Measurements from ENCODE around the gene LY9.
"Not testable (repeated sequence)": the region's sequence is repeated elsewhere in the genome, so short reads cannot be mapped to it uniquely, and the experiment has no call there.

LY9 gene

DNA sequence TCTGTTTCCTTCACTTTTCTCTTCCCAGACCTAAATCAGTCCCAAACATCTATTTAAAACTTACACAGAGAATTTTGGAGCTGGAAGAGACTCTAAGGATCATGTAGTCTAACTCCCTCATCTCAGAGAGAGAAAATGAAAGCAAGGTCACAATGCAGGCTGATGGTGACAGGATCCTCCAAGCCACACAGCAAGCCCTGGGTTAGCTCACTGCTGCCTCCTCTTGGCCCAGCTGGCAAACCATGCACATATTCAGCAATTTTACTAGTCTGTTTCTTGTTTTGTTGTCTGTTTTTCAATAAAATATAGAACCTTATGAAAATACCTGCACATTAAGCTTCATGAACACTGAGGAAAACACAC is 27.7 kb upstream of the LY9 start:
- peak; percentile 81 for DNase-seq (ENCODE audit: low read depth, low spot score)
- H3K4me3 ChIP-seq (ENCODE audit: low read length): peak overlapping the region; percentile 22

DNA sequence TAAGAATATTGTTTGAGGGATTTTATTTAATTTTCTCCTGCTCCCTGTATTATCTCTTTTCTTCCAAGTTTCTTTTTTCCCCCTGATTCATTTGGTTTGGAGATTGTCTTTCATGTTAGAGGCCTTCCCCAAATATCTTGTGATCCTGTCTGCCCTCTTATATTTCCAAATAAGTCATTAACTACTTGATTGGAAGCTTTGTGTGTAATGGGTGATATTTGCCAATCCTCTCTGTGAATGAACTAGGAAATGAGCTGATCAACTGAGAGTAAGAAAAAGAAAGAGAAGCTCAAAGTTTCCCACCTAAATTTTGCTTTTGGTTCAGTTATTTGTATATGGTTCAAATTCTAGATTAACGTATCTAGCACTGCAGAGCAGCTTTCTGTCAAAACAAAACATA is 23.6 kb upstream of the LY9 start:
- H3K4me3 ChIP-seq (ENCODE audit: low read length): no peak overlapping the region
- DNase-seq (ENCODE audit: low read depth, low spot score): no peak

DNA sequence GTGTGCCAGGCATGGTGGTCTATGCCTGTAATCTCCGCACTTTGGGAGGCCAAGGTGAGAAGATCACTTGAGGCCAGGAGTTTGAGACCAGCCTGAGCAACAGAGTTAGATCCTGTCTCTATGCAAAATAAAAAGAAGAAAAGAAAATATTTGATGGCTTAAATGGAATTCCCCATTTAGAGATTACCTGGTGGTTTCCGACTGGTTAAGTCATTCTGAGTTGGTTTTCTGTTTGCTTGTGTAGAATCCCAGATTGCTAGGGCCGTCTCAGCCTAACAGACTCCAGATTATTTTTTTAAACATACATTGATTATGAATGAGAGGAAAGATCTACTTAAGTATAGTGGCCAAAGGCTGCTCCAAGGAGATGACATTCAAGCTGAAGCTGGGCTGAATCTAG is 22.9 kb upstream of the LY9 start:
- no peak overlapping the region for H3K4me3 ChIP-seq (ENCODE audit: low read length)
- no peak for DNase-seq (ENCODE audit: low read depth, low spot score)

DNA sequence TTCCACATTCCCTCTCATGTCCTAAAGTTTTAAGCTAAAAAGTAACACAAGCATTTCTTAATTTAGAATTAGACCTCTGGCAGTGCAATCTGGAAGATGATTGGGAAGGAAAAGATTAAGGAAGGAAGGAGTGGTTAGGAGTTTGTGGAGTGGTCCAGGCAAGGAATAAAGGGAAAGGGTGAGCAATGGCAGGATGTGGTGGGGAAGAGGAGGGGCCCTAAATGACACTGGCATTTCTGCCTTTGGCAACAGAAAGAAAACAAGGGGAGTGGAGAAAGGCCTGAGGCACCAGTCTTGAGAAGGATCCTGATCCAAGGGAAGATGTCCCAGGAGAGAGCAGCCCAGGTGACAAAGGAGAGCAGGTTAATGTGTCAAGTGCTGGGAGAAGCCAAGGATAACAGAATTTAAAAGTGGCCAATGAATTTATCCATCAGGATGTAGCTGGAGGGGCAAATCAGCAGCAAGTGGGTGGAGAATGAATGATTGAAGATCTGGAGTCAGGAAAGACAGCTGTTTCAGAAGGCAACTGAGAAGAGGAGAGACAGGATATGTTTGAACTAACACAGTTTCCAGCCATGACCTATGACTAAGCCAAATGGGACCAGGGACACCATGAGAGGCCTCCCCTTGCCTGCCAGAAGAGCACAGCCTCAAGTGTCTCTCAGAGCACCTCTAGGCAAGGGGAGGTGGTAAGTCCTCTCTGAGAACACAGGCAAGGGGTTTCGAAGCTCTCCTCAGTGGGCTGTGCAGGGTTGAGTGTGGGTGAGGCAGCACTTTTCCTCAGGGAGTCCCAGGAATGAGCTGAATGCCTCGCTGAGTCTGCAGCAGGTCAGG is 20.9 kb upstream of the LY9 start:
- DNase-seq (ENCODE audit: low read depth, low spot score): no peak
- no peak overlapping the region for H3K4me3 ChIP-seq (ENCODE audit: low read length)

DNA sequence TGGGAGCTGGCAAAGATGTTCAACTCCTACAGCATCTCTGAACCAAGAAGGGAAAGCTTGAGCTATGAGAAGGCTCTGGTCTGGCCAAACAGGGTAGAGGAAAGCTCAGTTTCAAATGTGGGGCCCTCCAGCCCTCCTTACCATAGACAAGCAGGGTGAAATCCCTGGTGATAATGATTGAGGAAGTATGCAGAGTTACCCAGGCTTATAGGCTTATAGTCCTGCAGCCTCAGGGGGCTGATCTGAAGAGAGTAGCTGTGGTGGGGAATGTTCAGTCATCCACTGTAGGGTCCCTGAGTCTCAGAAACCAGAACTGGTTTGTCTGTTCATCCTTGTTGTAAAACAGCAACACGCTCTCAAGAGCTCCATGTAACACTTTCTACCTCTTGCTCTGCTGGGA is 19.8 kb upstream of the LY9 start:
- no peak for DNase-seq (ENCODE audit: low read depth, low spot score)
- H3K4me3 ChIP-seq (ENCODE audit: low read length): no peak overlapping the region

DNA sequence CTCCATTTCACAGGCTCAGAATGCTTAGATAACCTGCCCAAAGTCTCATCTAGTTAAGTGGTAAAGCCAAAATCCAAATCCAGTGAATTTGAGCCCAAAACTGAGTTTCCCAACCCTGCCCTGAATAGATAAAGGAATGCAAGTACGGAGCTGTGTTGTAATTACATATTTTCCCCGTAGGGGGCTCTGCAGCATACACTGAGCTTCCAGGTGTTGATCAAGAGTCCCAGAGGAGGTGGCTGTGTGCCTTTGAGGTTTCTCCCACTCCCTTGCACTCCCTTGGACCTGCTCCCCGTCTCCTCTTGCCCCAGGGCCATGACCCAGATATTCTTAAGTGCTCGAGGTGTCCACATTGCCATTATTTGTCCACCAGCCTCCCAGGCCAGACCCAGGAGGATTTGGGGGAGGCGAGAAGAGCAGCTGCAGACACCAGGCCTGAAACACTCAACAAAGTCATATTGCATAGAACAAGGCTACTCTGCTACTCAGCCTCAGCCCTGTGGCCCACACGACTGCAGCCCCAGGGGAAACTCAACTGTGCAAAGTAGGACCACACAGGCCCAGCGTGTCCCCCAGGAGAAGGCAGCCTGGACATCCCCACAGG is 18.4 kb upstream of the LY9 start:
- DNase-seq (ENCODE audit: low read depth, low spot score): peak; percentile 69

DNA sequence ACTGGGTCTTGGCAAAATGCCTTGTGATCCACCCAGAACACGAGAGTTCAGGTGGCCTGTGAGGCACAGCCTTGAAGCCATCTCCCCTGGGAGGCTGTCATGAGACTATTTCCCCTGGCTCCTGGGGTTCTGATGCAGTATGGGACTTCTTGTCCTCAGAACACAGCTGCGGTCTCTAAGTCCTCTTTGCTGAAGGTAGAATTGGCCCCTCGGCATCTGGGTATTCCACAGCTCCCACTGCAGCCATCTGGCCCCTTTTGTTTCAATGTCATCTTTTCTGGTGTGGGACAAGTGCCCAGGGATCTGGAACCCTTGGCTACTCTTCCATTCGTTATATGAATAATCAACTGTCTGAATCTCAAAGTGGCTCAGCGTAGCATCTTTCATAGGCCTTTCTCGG is 17.0 kb upstream of the LY9 start:
- DNase-seq (ENCODE audit: low read depth, low spot score): no peak
- no peak overlapping the region for H3K4me3 ChIP-seq (ENCODE audit: low read length)

More for the DNA sequence above, 18.4 kb upstream of the LY9 start:
- no peak overlapping the region for H3K4me3 ChIP-seq (ENCODE audit: low read length)

DNA sequence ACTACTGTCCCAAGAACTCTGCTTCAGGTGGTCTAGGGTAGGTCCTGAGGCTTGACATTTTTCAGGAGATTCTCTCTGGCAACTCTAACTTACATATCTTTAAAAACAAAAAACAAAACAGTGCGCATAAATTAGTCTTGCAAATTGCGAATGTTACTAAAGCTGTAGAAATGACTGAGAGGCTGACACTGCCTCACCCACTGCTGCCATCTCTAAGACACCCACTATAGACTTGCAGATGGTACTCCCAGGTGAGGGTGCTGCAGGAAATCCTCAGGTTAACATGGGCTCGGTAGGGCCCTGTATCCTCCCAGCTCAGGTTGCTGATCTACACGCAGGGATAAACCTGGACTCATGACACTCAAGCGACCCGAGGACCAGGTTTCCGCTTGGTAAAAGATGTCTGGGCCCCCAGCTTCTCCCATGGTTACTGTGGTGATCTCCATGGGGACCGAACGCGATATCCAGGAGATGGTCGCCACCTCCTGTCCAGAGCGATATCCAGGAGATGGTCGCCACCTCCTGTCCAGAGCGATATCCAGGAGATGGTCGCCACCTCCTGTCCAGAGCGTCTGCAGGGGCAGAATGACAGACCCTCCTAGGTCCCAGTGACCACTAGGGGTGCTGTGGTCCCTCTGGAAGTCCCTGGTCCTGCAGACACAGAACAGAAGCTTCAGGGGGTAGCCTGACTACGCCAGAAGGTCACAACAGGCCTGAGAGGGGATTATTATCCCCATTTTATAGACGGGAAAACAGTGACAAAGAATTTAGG is 16.2 kb upstream of the LY9 start:
- DNase-seq (ENCODE audit: low read depth, low spot score): no peak

DNA sequence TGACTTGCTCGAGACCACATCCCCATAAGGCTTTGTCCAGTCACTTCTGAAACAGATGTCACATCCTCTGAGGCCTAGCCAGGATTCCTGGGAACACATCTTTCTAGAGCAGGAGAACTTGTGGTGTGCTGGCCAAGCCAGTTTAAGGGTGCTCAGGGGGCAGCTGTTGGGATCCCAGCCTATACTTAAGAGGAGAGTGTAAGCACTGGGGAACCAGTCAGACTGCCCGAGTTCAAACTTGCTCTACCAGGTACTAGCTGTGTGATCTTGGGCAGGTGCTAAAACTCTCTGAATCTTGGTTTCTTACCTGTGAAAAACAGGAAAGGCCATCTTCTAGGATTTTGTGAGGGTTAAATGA is 15.6 kb upstream of the LY9 start:
- no peak overlapping the region for H3K4me3 ChIP-seq (ENCODE audit: low read length)
- DNase-seq (ENCODE audit: low read depth, low spot score): no peak

More for the DNA sequence above, 16.2 kb upstream of the LY9 start:
- no peak overlapping the region for H3K4me3 ChIP-seq (ENCODE audit: low read length)

DNA sequence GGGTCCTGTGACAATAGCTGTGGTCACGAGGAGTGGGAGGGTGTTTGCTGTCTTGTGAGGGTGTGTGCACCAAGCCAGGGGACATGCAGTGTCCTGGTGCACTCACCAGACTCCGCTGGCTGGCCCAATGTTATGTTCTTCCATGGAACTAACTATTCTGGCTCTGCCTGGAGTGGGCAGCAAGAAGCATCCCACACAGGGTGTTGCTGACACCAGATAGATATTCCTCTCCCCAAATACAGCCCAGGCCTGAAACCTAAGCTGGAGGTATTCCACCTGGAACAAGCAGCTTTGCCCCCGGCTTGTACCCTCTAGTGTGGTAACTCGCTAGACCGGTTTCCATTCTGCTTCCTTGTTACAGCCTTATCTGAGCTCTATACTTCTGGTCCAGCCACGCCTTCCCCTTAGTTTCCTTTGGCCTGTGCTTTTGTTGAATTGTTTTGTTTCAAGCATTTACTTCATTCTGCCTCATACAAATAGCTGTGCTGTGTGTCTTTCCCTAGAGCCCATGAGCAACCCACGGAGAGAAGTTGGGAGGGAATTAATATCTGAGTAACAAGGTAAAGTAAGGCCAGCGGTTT is 14.7 kb upstream of the LY9 start:
- H3K4me3 ChIP-seq (ENCODE audit: low read length): no peak overlapping the region
- DNase-seq (ENCODE audit: low read depth, low spot score): no peak

DNA sequence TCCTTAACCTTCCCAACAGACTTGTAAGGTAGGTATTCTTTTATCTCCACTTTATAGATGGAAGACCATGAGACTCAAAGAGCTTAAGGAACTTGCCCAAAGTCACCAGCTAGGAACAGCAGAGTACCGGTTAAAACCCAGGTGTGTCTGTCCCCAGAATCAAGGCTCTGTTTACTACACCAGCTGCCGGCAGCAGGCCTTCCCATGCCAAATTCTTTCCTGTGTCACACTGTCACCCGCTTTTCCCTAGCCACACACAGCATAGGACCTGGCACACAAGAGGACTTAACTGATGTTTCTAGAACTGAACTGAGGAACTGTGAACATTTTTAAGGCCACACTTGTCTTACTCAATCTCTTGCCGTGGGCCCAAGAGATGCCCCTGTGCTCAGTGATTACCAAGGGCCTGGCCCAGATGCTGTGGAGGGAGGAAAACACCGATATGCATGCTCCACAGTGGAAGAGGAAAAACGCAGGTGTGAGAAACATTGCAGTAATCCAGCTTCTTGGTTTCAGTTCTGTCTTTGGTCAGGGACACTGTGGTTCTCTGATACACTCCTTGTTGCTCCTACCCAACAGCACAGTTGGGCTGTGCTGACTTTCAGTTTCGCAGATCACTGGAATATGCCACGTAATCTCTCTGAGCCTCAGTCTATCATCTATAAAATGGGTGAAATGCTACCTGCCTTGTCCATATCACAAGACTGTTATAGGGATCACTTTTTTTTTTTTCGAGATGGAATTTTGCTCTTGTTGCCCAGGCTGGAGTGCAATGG is 13.9 kb upstream of the LY9 start:
- H3K4me3 ChIP-seq (ENCODE audit: low read length): no peak overlapping the region
- DNase-seq (ENCODE audit: low read depth, low spot score): no peak

DNA sequence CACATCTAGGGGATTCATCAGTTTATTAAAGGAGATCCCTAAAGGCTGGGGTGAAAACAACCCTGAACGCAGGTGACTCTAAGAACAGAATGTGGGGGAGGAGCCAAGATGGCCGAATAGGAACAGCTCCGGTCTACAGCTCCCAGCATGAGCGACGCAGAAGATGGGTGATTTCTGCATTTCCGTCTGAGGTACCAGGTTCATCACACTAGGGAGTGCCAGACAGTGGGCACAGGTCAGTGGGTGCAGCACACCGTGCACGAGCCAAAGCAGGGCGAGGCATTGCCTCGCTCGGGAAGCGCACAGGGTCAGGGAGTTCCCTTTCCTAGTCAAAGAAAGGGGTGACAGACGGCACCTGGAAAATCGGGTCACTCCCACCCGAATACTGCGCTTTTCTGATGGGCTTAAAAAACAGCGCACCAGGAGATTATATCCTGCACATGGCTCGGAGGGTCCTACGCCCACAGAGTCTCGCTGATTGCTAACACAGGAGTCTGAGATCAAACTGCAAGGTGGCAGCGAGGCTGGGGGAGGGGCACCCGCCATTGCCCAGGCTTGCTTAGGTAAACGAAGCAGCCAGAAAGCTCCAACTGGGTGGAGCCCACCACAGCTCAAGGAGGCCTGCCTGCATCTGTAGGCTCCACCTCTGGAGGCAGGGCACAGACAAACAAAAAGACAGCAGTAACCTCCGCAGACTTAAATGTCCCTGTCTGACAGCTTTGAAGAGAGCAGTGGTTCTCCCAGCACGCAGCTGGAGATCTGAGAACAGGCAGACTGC is 12.8 kb upstream of the LY9 start:
- not testable (repeated sequence) for H3K4me3 ChIP-seq (ENCODE audit: low read length); DNase-seq (ENCODE audit: low read depth, low spot score)

DNA sequence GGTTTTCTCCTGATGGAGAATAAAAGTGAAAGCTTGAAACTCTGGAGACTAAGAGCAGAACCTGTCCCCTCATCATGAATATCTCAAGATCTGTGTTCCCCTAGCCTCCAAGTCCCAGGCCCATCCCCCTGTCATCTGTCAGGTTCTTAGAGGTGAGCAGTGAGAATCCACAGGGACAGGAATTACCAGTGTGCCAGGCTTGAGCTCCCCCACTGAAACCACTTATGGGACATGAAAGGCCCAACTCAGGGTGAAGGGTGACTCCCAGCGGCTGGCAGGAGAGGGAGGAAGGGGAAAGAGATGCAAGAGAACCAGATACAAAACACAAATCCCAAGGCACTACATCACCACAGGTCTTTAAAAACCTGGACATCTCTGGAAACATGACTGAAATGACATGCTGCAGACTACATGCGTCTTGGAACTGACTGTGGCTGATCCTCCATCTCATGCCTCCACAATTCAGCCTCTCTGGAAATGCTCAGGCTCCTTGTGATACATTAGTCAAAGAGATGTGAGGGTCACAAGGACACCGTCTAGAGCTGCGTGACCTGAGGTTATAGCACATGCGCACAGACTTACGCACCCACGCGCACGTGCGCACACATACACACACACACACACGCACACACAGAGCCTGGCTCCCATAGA is 6.8 kb upstream of the LY9 start:
- DNase-seq (ENCODE audit: low read depth, low spot score): no peak
- H3K4me3 ChIP-seq (ENCODE audit: low read length): no peak overlapping the region

DNA sequence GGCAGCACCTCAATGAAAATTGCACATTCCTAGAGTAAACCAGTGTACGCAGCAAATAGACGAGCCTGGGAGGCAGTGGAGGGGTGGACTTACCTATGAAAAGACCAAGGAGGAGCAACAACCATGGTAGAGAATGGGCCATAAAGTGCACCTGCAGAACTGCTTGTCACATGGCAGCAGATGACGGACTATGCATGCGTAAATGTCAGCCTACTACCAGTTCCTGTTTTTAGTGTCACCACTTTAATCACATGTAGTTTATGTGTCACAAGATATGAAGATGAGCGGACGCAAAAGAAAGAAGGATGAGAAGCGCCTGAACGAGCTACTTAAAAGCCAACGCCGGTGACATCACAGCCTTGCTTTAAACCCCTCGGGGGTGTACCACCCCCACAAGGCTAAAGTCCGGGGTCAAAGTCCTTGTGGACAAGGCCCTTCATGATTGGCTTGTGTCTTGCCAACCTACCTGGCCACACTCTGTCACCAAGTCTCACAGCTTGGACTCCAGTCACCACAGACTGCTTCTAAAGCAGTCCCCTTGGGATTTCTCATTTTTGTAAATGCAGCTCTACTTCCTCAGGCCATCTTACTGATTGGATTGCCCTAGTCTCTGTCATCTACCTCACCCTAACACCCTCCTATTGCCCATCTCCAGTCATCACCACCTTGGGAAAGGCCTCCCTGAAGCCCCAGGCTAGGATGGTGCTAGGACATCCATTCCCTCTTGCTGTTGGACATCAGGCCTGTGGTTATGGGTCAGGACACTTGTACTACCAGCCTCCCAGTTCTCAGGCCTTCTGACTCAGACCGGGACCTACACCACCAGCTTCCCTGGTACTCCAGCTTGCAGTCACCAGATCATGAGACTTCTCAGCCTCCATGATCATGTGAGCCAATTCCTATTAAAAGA is 6.0 kb upstream of the LY9 start:
- H3K4me3 ChIP-seq (ENCODE audit: low read length): no peak overlapping the region
- no peak for DNase-seq (ENCODE audit: low read depth, low spot score)

DNA sequence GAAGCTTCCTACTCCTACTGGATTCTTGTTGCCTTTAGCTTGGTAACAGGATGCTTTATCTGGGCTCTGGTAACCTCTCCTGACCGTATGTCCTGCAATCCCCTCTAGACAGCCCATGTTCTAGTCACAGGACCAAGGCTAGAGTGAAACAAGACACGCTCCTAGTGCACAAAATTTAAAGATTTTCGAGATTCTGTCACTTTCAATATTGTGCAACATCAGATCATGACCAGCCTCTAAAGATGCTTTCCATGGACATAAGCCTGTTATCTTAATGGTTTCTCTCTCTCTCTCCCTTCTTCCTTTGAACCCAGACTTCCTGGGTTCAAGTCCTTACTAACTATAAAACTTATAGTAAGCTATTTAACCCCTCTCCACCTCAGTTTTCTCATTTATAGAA is 1.6 kb upstream of the LY9 start:
- DNase-seq (ENCODE audit: low read depth, low spot score): no peak
- H3K4me3 ChIP-seq (ENCODE audit: low read length): no peak overlapping the region

DNA sequence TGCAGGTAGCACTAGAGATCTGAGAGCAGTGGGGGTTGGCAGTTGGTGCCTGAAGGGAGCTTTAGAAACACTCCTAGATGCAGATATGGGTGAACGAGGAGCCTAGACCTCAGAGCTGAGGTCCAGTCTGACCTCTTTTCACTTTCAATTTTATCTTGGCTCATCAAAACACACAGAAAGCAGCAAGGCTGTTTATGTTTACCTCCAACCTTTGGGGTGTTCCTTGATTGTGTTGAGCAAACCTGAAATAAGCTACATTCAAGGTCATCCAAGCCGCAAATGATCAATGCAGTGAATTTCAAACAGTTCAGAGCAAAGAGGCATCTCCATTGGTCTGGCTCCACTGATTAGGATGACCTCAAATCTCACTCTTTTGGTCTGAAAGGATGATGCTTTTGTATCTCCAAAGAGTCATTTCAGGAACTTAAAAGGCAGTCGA is 1.3 kb downstream of the LY9 start:
- peak overlapping the region; percentile 58 for H3K4me3 ChIP-seq (ENCODE audit: low read length)
- DNase-seq (ENCODE audit: low read depth, low spot score): no peak

DNA sequence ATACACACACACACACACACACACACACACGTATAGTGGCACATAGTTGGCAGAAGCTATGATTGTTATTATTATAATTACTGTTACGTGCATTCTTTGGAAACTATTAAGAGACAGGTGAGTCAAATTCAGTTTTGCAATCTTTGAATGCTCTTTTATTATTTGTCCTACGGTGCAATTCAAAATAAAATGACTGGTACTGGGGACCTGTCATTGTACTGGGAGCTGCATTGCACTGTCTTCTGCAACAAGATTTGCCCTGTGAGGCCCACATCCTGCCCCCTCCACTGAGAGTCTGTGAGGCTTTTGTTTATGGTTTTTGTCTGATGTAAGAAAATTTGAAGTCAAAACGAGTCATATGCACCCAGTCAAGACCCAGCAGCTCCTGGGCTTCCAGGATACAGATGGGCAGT is 1.9 kb downstream of the LY9 start:
- H3K4me3 ChIP-seq (ENCODE audit: low read length): no peak overlapping the region; the same call in none of the 2 replicates
- DNase-seq (ENCODE audit: low read depth, low spot score): peak; percentile 83
